Measurements from ENCODE around the gene ZNF526. TPM values are rescaled to one million over a fixed set of nuclear protein-coding genes. Genes with fewer than 3 reads are reported as not detected.
A peak's percentile ranks its signal among the peaks of the same experiment; 100 is the strongest.

The ZNF526 gene
- total RNA-seq, 2 donors from 2014 or later = 15.7 to 16.0 TPM

DNA sequence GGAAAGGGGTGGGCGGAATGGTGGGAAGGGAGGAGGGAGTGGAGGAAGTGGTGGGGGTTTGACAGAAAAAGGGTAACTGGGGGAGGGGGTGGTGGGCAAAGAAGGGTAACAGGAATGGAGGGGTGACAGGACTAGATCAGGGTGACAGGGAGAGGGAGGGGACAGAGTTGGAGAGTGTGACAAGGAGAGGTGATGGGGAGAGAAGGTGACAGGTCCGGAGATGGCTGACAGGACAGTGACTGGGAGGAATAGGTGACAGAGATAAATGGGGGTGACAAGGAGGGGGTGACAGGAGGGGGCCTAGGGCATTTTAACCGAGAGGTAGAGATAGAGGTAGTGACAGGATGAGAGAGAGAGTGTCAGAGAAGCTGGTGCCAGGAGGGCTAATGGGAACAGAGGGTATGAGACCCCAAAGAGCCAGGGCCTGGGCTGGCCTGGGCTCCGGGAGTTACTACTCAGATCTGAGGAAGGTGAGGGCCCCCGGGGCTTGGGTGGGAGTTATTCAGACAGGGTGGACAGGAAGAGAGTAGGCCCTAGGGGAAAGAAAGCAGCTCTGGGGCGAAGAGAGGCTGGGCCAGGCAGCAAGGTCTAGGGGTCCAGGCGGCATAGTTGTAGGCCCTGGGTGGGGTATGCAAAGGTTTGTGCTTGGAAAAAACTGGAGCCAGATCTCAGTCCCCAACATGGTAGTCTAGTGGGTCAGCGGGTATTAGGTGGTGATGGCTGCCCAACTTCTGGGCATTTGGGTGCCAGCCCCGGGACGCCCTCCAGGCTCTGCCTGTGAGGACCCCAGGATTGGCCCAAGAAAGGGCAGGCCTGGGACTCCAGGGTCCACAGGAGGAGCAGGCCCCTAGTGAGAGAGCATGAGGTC is 49.6 kb downstream of the ZNF526 start:
- Histone ChIP-seq H3K9ac (ENCODE audit: extremely low read depth, low read length, poor library complexity, severe bottlenecking) (peak overlapping the region; percentile 41), H3K36me3 (ENCODE audit: control insufficient read depth, insufficient read depth, low read length) (peaks cover 10% of the 10 kb centered on the region), H3K4me3 (ENCODE audit: low read length) (peak overlapping the region; percentile 88), H3K27me3 (ENCODE audit: control insufficient read depth, insufficient read depth, low read length, poor library complexity, severe bottlenecking) (no peaks in the 10 kb centered on the region), H3K4me1 (ENCODE audit: control insufficient read depth, insufficient read depth, low read length) (peaks cover 4% of the 10 kb centered on the region), H3K9me3 (ENCODE audit: control insufficient read depth, low read length) (no peaks in the 10 kb centered on the region), H3K27ac (ENCODE audit: low read depth, low read length) (peak overlapping the region; percentile 24)
- peaks cover 25% of the 10 kb centered on the region for H3K4me1 Mint-ChIP-seq
- H3K27ac Mint-ChIP-seq = peak overlapping the region; percentile 76
- H3K4me3 Mint-ChIP-seq = no peak overlapping the region
- H3K27me3 Mint-ChIP-seq (ENCODE audit: insufficient read depth) = no peaks in the 10 kb centered on the region
- DNase-seq = no peak
- WGBS, 2 experiments (ENCODE audit: insufficient coverage in 1 of 2, insufficient read length in 1 of 2) = 68 to 71% methylated on average over 6 to 10 of the region's 10 CpGs
- no peaks in the 10 kb centered on the region for H3K9me3 Mint-ChIP-seq
- peaks cover 16% of the 10 kb centered on the region for H3K36me3 Mint-ChIP-seq (ENCODE audit: low read depth)
- TF ChIP-seq, protein P1, sequence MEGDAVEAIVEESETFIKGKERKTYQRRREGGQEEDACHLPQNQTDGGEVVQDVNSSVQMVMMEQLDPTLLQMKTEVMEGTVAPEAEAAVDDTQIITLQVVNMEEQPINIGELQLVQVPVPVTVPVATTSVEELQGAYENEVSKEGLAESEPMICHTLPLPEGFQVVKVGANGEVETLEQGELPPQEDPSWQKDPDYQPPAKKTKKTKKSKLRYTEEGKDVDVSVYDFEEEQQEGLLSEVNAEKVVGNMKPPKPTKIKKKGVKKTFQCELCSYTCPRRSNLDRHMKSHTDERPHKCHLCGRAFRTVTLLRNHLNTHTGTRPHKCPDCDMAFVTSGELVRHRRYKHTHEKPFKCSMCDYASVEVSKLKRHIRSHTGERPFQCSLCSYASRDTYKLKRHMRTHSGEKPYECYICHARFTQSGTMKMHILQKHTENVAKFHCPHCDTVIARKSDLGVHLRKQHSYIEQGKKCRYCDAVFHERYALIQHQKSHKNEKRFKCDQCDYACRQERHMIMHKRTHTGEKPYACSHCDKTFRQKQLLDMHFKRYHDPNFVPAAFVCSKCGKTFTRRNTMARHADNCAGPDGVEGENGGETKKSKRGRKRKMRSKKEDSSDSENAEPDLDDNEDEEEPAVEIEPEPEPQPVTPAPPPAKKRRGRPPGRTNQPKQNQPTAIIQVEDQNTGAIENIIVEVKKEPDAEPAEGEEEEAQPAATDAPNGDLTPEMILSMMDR (conservative IDR thresholded peaks at IDR 0.05) = no peak

DNA sequence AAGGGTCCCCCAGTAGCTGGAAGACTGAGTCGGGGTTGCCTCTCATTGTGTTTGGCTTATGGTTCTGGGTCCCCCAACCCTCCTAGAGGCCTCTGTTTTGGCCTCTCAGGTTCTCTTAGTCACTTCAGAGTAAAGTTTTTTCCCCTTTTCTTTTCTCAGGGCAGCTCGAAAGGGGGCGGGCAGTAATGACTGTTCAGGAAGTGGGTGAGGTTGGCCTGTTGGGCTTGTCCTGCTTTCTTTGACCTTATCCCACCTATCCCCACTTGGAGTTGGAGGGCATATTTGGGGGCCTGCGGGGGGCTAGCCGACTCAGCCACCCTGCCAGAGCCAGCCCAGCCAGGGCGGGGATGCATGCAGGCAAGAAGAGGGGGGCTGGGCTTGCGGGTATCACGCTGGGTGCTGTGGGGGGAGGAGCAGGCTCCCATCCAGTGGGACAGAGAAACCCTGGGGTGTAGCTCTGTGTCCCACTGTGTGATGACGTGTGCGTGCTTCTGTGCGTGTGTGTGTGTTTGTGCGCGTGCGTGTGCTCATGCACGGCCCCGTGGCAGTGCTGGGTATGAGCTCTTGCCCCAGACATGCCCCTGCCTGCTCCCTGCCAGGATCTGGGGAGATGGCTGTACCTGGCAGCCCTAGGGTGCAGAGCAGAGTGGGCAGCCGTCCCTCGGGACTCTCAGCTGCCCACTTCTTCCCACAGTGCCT is 50.4 kb downstream of the ZNF526 start:
- peak overlapping the region; percentile 41 for H3K9ac ChIP-seq (ENCODE audit: extremely low read depth, low read length, poor library complexity, severe bottlenecking)

DNA sequence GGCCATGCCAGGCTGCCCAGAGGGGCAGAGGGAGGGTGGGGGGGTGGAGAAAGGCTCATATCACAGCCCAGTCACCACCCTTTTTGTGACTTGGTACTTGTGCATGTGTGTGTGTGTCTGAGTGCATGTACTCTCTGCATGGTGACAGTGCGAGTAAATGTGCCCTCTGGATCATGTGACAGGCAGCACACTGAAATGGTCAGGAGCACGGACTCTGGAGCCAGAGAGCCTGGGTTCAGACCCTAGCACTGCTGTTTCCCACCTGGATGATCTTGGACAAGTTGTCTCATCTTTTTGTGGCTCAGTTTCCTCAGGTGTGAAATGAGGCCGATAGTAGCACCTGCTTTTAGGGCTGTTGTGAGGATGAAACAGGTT is 50.9 kb downstream of the ZNF526 start:
- Histone ChIP-seq H3K4me3 (ENCODE audit: low read length) (no peak overlapping the region), H3K9me3 (ENCODE audit: control insufficient read depth, low read length) (no peaks in the 10 kb centered on the region), H3K27me3 (ENCODE audit: control insufficient read depth, insufficient read depth, low read length, poor library complexity, severe bottlenecking) (no peaks in the 10 kb centered on the region), H3K9ac (ENCODE audit: extremely low read depth, low read length, poor library complexity, severe bottlenecking) (no peak overlapping the region), H3K4me1 (ENCODE audit: control insufficient read depth, insufficient read depth, low read length) (peaks cover 4% of the 10 kb centered on the region), H3K27ac (ENCODE audit: low read depth, low read length) (no peak overlapping the region), H3K36me3 (ENCODE audit: control insufficient read depth, insufficient read depth, low read length) (peaks cover 16% of the 10 kb centered on the region)
- Mint-ChIP-seq H3K9me3 (no peaks in the 10 kb centered on the region), H3K36me3 (ENCODE audit: low read depth) (peaks cover 22% of the 10 kb centered on the region), H3K4me1 (peaks cover 25% of the 10 kb centered on the region), H3K4me3 (no peak overlapping the region), H3K27ac (peak overlapping the region; percentile 65), H3K27me3 (ENCODE audit: insufficient read depth) (no peaks in the 10 kb centered on the region)
- TF ChIP-seq, protein P1 (conservative IDR thresholded peaks at IDR 0.05) = no peak
- 93 to 100% methylated on average over 3 of the region's 3 CpGs for WGBS, 2 experiments (ENCODE audit: insufficient coverage in 1 of 2, insufficient read length in 1 of 2)
- no peak for DNase-seq

More for the DNA sequence above, 50.4 kb downstream of the ZNF526 start:
- WGBS, 2 experiments (ENCODE audit: insufficient coverage in 1 of 2, insufficient read length in 1 of 2) = 83 to 87% methylated on average over 7 to 18 of the region's 18 CpGs
- no peak for DNase-seq
- no peak overlapping the region for H3K4me3 Mint-ChIP-seq
- Histone ChIP-seq H3K36me3 (ENCODE audit: control insufficient read depth, insufficient read depth, low read length) (peaks cover 16% of the 10 kb centered on the region), H3K27ac (ENCODE audit: low read depth, low read length) (no peak overlapping the region), H3K27me3 (ENCODE audit: control insufficient read depth, insufficient read depth, low read length, poor library complexity, severe bottlenecking) (no peaks in the 10 kb centered on the region), H3K4me3 (ENCODE audit: low read length) (peak overlapping the region; percentile 88), H3K9me3 (ENCODE audit: control insufficient read depth, low read length) (no peaks in the 10 kb centered on the region), H3K4me1 (ENCODE audit: control insufficient read depth, insufficient read depth, low read length) (peaks cover 4% of the 10 kb centered on the region)
- H3K9me3 Mint-ChIP-seq = no peaks in the 10 kb centered on the region
- H3K36me3 Mint-ChIP-seq (ENCODE audit: low read depth) = peaks cover 22% of the 10 kb centered on the region
- TF ChIP-seq, protein P1 (conservative IDR thresholded peaks at IDR 0.05) = no peak
- H3K27ac Mint-ChIP-seq = peak overlapping the region; percentile 76
- H3K4me1 Mint-ChIP-seq = peaks cover 25% of the 10 kb centered on the region
- no peaks in the 10 kb centered on the region for H3K27me3 Mint-ChIP-seq (ENCODE audit: insufficient read depth)
